Fibroblast of mammary gland (primary cell): ENCODE data around the gene FAM13C.

ENCODE experiments used
- DNase-seq: peaks from one replicate; pipeline ENCODE4 v3.0.0-alpha.2; 2010; ENCODE audit warnings: low read depth
- H3K4me3 ChIP-seq: 2 replicates; pipeline ENCODE4 v1.5.1; 2011; ENCODE audit warnings: low read depth, mild to moderate bottlenecking, low read length, moderate library complexity; ENCODE audit not compliant: control insufficient read depth
- TF ChIP-seq, protein P1 (sequence below): conservative IDR thresholded peaks from 2 replicates; pipeline ENCODE4 v1.5.1; 2011; ENCODE audit warnings: low read depth, low read length, inconsistent platforms; ENCODE audit not compliant: control insufficient read depth, insufficient read depth

The FAM13C gene

DNA sequence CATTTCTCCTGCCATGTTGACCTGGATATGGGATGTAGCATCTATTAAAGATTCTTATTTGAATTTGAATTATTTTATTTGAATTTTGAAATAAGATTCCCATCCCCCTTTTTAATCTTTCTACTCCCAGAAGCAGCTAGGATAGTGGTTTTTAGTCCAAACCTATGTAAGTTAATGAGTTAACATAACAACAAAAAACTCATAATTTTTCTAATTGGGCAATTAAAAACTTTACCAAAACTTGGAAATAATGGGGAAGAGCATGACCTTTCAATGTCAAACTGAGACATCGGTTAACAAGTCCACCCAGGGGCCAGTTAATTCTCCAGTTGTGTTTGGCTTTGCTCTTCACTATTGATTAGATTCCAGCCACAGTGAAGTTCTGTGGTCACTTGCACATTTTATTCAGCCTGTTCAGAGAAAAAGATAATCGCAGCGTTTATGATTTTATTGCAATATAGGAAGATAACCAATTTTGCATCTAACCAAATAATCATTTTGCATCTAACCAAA, 1.2 kb upstream of the FAM13C start:
- TF ChIP-seq, protein P1, sequence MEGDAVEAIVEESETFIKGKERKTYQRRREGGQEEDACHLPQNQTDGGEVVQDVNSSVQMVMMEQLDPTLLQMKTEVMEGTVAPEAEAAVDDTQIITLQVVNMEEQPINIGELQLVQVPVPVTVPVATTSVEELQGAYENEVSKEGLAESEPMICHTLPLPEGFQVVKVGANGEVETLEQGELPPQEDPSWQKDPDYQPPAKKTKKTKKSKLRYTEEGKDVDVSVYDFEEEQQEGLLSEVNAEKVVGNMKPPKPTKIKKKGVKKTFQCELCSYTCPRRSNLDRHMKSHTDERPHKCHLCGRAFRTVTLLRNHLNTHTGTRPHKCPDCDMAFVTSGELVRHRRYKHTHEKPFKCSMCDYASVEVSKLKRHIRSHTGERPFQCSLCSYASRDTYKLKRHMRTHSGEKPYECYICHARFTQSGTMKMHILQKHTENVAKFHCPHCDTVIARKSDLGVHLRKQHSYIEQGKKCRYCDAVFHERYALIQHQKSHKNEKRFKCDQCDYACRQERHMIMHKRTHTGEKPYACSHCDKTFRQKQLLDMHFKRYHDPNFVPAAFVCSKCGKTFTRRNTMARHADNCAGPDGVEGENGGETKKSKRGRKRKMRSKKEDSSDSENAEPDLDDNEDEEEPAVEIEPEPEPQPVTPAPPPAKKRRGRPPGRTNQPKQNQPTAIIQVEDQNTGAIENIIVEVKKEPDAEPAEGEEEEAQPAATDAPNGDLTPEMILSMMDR = no peak
- H3K4me3 ChIP-seq = no peak overlapping the region
- DNase-seq = no peak

DNA sequence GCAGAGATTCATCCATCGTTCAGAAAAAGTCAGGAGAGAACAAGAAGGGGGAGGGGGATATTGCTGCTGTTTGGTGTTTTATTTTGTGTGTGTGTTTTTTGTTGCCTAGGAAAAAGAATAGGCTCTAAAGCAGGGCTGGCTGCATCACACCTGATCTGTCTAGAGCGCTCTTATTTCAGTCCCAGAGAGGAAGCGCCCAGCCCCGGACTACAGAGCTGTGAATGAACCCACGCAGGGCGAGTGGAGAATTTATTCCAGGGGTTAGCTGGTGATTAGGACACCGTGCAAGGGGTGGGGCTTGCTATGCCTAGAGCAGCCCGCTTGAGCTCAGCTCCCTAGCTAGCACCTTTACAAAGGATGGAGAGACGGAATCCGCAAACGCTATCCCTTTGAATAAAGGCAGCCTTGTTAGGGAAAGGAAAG, 621 bp upstream of the FAM13C start:
- DNase-seq = peak; percentile 32
- TF ChIP-seq, protein P1 = no peak
- peak overlapping the region; percentile 50 for H3K4me3 ChIP-seq

DNA sequence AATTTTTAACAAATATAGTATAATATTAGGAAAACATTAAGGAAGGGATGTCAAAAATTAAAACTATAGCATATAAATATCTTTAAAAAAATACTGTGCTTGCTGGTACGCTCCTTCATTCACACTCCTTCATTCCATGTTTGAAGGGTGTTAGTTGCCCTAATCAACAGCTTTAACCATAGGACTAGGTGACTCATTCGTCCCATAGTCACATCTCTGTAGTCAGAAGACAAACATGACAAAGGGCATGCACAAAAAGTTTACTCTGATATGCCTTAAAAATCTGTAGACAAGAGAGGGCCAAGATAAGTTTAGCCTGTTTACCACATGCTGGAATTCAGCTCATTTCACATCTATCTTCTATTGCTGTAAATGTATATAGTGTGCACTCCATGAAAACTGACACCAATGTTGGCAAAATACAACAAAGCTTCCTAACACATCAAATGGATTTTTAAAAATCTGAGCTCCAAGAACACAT, 646 bp downstream of the FAM13C start:
- H3K4me3 ChIP-seq = peak overlapping the region; percentile 50
- TF ChIP-seq, protein P1 = no peak
- no peak for DNase-seq

GRCh38 chr10:59360605-59361405, 1.5 kb downstream of the FAM13C start:
- H3K4me3 ChIP-seq = no peak overlapping the region
- TF ChIP-seq, protein P1 = no peak

GRCh38 chr10:59358576-59358975, 3.8 kb downstream of the FAM13C start:
- TF ChIP-seq, protein P1 = no peak
- DNase-seq = no peak
- H3K4me3 ChIP-seq = no peak overlapping the region

More at GRCh38 chr10:59360605-59361405, 1.5 kb downstream of the FAM13C start:
- no peak for DNase-seq

GRCh38 chr10:59354434-59354833, 7.9 kb downstream of the FAM13C start:
- H3K4me3 ChIP-seq = no peak overlapping the region
- no peak for DNase-seq
- TF ChIP-seq, protein P1 = no peak

GRCh38 chr10:59350558-59350957, 11.8 kb downstream of the FAM13C start:
- TF ChIP-seq, protein P1 = no peak
- H3K4me3 ChIP-seq = no peak overlapping the region
- no peak for DNase-seq
